Fibroblast of gingiva (primary cell): ENCODE data around the gene BCL7C.
"Not testable (repeated sequence)": the region's sequence is repeated elsewhere in the genome, so short reads cannot be mapped to it uniquely, and the experiment has no call there.

Experiments
- DNase-seq: peaks from one replicate; pipeline ENCODE4 v3.0.0-alpha.2; 2011; ENCODE audit warnings: low read depth

The BCL7C gene

DNA sequence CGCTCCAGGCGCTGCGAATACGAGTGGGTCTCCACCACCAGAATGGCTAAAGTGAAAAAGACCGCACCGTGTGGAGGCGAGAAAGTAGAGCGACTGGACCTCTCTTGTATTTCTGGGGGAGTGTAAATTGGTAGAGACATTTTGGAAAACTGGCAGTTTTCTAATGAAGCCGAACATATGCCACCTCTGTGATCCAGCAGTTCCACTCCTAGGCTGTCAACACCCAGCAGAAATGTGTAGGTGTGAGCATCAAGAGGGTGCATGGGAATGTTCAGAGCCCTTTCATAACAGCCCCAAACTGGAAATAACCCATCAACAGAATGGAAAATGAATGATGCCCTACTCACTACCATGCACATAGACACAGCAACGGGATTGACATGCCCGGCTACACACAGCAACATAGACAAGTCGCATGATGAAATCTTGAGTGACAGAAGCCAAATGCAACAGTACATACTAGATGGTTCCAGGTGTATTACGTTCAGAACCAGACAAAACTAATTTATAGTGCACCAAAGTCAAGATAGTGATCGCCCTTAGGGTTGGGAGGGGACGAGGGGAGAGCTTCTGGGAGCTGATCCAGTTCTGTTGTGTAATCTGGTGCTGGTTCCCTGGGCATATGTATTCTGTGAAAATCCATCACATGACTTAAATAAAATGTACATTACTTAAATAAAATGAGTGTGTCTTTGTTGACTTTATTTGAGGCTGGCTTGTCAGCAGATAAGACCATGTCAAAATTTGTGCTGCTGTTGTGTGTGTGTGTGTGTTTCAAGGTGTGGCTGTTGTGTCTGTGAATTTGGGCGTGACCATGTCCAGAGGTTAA is 877 bp upstream of the BCL7C start:
- no peak for DNase-seq

DNA sequence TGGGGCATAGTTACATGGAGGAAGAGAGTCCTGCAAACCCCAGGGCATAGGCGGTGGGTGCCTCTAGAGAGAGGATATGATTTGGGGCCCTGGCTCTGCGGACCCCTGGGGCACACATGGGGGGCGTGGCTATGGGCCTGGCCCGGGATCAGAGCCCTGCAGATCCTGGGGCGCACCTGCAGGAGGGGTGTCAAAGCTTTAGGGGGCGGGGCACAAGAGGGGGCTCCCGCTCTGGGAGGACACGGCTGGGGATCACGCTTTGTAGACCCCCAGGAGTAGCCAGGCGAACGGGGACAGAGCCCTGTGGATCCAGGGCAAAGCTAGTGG is 497 bp downstream of the BCL7C start:
- no peak for DNase-seq

- DNase-seq, result no peak
Measured at GRCh38 chr16:30892670-30893416, 1.0 kb downstream of the BCL7C start.

DNA sequence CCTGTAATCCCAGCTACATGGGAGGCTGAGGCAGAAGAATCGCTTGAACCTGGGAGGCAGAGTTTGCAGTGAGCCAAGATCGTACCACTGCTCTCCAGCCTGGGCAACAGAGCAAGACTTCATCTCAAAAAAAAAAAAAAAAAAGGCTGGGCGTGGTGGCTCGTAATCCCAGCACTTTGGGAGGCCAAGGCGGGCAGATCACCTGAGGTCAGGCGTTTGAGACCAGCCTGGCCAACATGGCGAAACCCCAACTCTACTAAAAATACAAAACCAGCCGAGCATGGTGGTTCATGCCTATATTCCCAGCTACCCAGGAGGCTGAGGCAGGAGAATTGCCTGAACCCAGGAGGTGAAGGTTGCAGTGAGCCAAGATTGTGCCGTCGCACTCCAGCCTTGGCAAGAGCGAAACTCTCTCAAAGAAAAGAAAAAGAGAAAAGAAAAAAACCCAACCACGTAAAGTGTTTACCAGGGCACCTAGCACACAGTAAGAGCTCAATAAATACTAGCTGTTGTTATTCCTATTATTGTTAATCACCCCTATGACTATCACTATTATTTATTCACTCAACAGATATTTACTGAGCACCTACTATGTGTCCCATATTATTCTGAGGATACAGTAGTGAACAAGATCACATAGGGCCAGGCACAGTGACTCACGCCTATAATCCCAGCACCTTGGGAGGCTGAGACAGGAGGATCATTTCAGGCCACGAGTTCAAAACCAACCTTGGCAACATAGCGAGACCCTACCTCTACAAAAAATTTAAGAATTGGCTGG is 2.6 kb downstream of the BCL7C start:
- DNase-seq, result not testable (repeated sequence)

GRCh38 chr16:30889721-30890120 is 4.2 kb downstream of the BCL7C start:
- no peak for DNase-seq

DNA sequence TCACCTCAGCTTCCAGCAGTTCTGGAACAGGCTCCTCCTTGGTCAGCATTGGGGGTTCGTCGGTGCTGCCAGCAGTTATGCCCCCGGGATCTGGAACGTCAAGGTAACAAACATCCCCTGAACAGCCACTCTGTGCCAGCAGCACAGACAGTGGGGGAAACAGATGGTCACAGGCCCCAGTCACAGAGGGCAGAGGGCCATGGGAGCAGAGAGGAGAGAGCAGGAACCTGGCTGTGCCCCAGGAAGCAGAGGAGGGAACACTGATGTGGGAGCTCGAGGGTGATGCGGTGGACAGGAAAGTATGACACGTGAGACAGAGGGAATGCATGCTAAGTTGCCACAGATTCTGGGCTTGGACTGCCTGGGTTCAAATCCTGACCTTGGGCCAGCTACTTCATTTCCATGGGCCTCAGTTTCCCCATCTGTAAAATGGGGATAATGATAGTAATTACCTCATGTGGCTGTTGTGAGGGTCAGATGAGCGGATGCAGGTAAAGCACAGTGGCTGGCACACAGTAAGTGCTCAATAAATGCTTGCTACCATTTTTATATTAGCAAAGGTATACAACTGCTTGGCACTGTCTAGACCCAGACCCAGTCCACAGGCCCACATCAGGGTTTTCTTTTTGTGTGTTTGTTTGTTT is 4.9 kb downstream of the BCL7C start:
- no peak for DNase-seq

DNA sequence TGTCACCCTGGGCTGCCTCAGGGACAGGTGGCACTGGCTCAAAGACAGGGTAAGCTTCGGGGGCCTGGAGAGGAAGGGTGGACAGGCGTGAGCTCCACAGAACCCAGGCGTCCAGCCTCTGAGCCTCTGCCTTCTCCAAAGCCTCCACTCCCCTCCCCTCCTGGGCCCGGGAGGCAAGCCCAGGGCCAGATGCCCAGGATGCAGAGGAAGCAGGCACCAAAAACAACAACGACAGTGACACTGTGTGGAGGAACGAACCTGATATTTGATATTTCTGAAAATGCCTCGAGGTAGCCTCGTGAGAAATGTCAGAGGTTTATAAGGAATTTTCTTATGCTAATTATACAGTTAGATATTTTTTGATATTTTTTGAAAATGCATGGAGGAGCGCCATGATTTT is 6.0 kb downstream of the BCL7C start:
- DNase-seq, result no peak

- no peak for DNase-seq
Measured at GRCh38 chr16:30886145-30886544, 7.7 kb downstream of the BCL7C start.

DNA sequence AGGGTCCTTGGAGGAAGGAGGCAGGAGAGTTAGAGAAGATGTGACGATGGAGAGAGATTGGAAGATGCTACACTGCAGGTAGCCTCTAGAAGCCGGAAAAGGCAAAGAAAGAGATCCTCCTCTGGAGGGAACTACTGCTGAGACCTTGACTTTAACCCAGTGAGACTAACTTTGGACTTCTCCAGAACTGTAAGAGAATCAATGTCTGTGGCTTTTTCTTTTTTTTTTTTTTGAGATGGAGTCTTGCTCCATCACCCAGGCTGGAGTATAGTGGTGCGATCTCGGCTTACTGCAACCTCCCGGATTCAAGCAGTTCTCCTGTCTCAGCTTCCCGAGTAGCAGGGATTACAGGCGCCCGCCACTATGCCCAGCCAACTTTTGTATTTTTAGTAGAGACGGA is 8.7 kb downstream of the BCL7C start:
- DNase-seq, result no peak

DNA sequence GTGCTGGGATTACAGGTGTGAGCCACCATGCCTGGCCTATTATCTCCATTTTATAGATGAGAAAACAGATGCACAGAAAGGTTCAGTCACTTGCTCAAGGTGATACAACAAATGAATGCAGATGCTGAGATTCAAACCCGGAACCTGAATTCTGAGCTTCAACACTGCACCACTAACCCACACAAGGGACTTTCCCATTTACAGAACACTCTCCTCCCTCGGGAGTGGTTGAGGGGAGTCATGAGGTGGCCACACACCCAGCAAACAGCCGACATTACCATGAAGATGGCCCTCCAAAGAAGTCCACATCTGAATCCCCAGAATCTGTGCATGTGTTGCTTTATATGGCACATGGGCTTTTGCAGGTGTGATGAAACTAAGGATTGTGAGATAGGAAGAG is 9.1 kb downstream of the BCL7C start:
- no peak for DNase-seq

DNA sequence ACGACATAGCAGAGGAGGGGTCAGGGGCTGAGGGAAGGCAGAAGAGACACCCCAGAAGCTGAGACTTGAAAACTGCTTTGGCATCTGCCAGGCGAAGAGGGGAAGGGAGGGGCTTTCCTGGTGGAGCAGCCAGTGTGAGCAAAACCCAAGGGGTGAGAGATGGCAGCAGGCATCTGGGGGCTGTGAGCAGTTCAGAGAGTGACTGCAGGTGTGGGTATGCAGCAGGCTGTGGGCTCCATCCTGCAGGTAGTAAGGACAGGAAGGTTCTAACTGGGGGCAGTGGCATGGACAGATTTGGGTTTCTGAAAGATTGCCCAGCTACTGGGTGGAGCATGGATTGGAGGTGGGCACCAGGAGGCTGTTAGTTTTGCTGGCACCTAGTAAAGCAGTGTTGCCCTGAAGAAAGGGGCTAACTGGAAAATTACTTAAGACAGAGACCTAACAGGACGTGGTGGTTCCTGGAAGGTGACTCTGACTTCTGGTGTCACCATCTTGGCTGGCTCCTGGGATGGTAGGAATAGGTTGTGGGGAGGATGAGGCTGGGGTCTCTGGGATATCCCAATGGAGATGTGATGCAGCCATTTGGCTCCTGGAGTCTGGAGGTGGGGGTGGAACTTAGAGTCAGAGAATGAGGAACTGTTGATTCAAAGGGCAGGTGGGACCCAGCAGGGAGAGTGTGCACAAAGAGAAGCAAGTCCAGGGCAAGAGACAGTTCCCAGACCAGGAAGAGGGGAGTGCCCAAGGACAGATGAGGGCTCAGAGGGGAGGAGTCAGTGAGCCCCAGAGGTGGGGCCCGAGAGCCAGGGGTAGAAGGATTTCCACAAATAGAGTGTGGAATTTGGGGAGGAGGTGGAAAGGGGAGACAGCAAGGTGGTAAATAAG is 11.2 kb downstream of the BCL7C start:
- no peak for DNase-seq

- no peak for DNase-seq
Measured at GRCh38 chr16:30876867-30877266, 17.0 kb downstream of the BCL7C start.

DNA sequence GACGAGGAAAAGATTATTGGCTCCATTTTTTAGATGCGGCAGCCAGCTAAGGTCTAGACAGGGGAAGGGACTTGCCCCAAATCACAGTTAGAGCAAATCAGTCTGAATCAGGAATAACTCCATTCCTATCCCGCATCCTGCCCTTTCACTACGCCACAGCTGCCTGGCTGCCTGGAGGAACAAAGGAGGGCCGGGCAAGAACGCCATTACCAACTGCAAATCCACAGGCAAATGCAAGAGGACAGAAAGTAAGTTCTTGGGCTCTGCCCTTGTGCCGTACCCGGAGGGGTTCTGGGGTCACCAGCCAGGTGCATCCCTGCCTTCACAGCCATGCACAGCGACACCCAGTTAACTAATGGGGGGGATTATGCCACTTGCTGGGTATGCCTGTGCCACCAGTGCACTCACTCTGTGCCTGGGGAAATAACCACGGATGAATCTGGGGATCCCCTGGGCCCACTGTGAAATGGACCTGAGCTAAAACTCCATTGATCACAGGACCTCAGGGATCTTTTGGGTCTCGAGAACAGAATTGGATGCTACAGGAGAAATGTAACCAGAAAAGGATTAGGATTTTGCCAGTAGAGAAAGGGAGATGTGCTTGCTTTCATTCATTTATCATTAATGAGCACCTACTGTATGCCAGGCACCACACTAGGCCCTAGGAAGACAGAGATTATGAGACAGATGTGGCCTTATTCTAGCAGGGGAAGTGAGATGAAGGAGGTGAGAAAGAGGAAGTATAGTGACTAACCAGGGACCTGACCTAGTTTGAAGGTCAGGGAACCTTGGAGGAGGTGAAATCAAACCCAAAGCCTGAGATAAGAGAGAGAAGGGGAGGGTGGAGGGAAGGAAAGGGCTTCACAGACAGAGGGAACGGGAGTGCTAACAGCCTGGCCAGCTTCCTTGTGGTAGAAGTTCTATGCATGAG is 17.7 kb downstream of the BCL7C start:
- no peak for DNase-seq

DNA sequence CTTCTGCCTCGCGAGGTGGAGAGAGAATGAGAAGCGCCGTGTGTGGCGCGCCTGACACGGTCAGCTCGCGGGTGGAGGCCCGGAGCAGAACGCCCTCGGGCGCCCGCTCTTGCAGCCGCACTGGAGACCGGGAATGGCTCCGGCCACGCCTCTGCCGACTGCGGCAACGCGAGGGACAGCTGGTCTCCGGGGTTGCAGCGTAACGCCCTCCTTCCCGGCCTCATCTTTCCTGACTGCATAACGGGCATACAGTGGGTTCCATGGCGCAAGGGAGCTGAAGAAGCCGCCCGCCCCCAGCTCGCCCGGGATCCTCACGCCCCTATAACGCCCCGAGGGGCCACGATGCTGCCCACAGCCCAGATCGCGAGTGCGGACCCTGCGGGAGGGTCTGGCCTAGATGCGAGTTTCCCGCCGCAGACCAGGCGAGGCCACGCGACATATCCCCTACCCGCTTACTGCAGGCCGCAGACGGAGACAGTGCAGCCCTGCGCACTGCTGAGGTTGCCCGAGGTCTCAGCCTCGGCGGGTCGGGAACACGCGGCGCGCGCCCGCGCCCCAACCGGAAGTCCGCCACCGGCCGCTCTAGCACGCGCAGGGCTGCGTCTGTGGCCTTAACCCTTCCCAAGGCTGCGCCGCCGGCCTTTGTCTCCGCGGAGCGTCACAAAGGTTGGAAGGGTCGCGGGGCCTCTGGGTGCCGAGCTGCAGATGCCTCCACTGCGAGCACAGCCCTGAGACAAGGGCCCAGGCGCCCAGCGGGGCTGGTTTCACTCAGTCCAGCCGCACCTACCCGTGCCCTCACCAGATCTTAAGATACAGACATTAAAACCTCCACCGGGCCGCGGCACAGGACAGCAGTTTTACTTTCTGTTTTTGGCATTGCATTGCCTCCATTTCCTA is 18.8 kb downstream of the BCL7C start:
- peak; percentile 89 for DNase-seq

GRCh38 chr16:30874244-30874820 is 19.5 kb downstream of the BCL7C start:
- no peak for DNase-seq

GRCh38 chr16:30870904-30871303 is 23.0 kb downstream of the BCL7C start:
- DNase-seq, result no peak

- DNase-seq, result no peak
Measured at GRCh38 chr16:30867747-30868146, 26.1 kb downstream of the BCL7C start.

GRCh38 chr16:30866031-30866430 is 27.8 kb downstream of the BCL7C start:
- DNase-seq, result no peak

- DNase-seq, result not testable (repeated sequence)
Measured at GRCh38 chr16:30863178-30863577, 30.7 kb downstream of the BCL7C start.
